Measurements from ENCODE around the gene FUT3. TPM values are rescaled to one million over a fixed set of nuclear protein-coding genes. Genes with fewer than 3 reads are reported as not detected.

FUT3 gene
- total and polyA plus RNA-seq, 9 of the 15 experiments (the other 6 are each of a cell fraction or from before 2014, with no cell fraction given): 0.09 TPM; not detected in 8

DNA sequence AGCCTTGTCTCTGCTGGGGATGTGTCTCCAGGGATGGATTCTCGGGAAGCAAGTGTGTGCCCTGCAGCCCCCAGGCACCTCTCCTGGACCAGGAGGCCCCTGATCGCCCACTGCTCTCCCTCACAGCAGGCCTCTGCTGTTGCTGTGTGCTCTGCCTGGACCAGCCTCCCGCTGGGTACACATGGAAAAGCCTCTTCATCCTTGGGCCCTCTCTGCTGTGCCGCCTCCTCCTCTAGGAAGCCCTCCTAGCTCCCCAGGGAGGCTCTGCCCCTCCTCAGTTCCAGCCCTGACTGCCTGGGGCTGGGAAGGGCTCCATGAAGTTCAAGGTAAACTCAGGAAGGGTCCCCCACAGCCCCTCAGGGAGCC lies 40.3 kb upstream of the FUT3 start (continued):
- TF ChIP-seq, protein P1, sequence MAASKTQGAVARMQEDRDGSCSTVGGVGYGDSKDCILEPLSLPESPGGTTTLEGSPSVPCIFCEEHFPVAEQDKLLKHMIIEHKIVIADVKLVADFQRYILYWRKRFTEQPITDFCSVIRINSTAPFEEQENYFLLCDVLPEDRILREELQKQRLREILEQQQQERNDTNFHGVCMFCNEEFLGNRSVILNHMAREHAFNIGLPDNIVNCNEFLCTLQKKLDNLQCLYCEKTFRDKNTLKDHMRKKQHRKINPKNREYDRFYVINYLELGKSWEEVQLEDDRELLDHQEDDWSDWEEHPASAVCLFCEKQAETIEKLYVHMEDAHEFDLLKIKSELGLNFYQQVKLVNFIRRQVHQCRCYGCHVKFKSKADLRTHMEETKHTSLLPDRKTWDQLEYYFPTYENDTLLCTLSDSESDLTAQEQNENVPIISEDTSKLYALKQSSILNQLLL (CRISPR knock-in tag; IDR thresholded peaks at IDR 0.05; ENCODE audit: borderline replicate concordance): no peak
- 0 out of 2 replicates have a peak, but pooled peaks have one; percentile 34 for TF ChIP-seq PTBP1 (IDR thresholded peaks at IDR 0.05; ENCODE audit: low read depth, low read length)
- TF ChIP-seq, protein P2, sequence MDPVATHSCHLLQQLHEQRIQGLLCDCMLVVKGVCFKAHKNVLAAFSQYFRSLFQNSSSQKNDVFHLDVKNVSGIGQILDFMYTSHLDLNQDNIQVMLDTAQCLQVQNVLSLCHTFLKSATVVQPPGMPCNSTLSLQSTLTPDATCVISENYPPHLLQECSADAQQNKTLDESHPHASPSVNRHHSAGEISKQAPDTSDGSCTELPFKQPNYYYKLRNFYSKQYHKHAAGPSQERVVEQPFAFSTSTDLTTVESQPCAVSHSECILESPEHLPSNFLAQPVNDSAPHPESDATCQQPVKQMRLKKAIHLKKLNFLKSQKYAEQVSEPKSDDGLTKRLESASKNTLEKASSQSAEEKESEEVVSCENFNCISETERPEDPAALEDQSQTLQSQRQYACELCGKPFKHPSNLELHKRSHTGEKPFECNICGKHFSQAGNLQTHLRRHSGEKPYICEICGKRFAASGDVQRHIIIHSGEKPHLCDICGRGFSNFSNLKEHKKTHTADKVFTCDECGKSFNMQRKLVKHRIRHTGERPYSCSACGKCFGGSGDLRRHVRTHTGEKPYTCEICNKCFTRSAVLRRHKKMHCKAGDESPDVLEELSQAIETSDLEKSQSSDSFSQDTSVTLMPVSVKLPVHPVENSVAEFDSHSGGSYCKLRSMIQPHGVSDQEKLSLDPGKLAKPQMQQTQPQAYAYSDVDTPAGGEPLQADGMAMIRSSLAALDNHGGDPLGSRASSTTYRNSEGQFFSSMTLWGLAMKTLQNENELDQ (CRISPR knock-in tag; IDR thresholded peaks at IDR 0.05; ENCODE audit: borderline replicate concordance): no peak
- no peak for TF ChIP-seq ZNF79 (CRISPR knock-in tag; IDR thresholded peaks at IDR 0.05; ENCODE audit: low read depth)
- no peak for TF ChIP-seq CHCHD3 (CRISPR knock-in tag; IDR thresholded peaks at IDR 0.05)
- no peak for TF ChIP-seq ZNF445 (CRISPR knock-in tag; IDR thresholded peaks at IDR 0.05; ENCODE audit: low read depth)
- peak; percentile 74 for TF ChIP-seq SIRT6 (IDR thresholded peaks at IDR 0.05; ENCODE audit: low read depth, low read length)
- peak; percentile 87 for TF ChIP-seq ZFP36 (IDR thresholded peaks at IDR 0.05; ENCODE audit: low read depth, low read length, partially characterized antibody)
- TF ChIP-seq CREM (IDR thresholded peaks at IDR 0.05; ENCODE audit: low read depth): no peak
- no peak for TF ChIP-seq ATF7 (IDR thresholded peaks at IDR 0.05)
- TF ChIP-seq, protein P3, sequence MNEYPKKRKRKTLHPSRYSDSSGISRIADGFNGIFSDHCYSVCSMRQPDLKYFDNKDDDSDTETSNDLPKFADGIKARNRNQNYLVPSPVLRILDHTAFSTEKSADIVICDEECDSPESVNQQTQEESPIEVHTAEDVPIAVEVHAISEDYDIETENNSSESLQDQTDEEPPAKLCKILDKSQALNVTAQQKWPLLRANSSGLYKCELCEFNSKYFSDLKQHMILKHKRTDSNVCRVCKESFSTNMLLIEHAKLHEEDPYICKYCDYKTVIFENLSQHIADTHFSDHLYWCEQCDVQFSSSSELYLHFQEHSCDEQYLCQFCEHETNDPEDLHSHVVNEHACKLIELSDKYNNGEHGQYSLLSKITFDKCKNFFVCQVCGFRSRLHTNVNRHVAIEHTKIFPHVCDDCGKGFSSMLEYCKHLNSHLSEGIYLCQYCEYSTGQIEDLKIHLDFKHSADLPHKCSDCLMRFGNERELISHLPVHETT (CRISPR knock-in tag; conservative IDR thresholded peaks at IDR 0.05 in 1 of 2, IDR thresholded peaks at IDR 0.05 in 1 of 2): no peak
- TF ChIP-seq ETS2 (tag; IDR thresholded peaks at IDR 0.05; ENCODE audit: borderline replicate concordance, poor library complexity, severe bottlenecking): no peak
- no peak for TF ChIP-seq XRCC4 (IDR thresholded peaks at IDR 0.05; ENCODE audit: extremely low read depth, insufficient read depth, insufficient read length)
- no peak for TF ChIP-seq MCM7 (IDR thresholded peaks at IDR 0.05)
- no peak for TF ChIP-seq ZNF324 (CRISPR knock-in tag; IDR thresholded peaks at IDR 0.05)
- peak; percentile 41 for TF ChIP-seq POLR2A (conservative IDR thresholded peaks at IDR 0.05)

Measured in K562 (cell line).